ENCODE results near the gene CHERP. TPM values are rescaled to one million over a fixed set of nuclear protein-coding genes. Genes with fewer than 3 reads are reported as not detected.
"Not testable (repeated sequence)": the region's sequence is repeated elsewhere in the genome, so short reads cannot be mapped to it uniquely, and the experiment has no call there.

The CHERP gene
- polyA plus RNA-seq, 1 donor: 37.9 TPM

DNA sequence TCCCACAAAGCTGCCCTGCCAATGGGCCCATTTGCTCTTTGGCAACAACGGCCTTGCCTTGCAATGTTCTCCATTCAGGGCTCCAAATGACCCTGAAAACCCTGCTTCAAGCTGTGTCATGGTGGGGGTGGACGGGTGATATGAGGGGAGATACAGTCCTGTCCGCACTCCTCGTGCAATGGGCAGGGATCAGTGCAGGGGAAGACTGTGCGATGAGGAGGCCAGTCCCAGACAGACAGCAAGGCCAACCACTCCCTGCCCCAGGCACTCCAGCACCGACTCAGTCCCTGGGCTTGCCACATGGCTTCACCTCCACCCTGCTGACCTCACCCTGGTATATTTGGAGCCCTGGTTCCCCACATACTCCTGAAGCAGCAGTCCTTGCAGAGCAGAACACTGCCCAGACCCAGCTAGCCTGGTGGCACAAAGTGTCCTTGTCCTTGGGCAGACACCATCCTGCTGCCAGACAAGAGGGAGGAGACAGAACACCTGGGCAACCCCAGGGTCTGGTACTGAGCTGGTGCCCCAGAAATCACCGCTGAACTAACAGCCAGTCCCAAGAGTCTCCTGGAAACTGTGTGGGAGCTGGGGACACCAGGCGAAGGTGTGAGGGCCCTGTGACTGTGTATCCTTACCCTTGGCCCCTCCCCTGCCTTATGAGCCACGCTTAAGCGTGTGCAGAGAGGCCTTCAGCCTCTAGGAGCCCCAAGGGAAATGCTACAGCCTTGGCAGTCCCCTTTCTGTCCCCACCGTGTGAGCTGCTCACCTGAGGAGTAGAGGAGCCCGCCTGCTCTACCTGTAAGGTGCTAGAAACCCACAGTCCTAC lies 39.1 kb upstream of the CHERP start:
- DNase-seq: no peak

DNA sequence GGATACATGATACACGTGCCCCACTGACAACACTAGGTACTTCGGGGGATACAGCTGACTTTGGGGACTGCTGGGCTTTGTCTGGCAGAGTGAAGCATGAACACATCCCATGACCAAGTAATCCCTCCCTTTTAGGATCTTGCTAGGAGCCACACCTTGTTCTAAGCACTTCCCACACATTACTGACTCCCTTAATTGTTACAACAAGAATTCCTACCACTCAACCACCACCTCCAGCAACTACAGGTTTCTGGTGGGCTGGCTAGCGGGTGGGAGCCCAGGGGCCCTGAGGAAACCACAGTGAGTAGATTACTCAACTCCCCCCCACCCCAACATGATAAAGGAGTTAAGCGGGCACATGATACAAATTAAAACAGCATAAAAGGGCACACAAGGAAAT lies 37.1 kb upstream of the CHERP start:
- DNase-seq: no peak

DNA sequence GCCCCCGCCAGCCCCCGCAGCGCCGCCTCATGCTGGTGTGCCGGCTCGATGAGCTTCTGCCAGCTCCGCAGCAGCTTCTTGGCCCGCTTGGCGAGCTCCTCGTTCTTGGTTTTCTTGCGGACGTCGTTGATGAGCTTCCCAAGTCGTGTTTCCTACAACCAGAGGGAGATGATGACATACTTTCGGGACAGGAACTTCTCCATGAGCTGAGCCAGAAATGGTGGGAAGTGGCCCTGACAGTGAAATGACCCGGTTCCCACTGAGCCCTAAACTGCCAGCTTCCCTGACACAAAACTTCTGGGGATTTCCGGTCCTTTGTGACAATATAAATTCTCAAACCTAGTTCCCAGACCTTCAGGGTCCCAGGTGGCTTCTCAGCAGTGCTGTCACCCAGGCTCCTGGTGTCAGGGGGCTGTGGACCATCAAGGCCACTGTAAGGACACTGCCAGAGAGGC lies 35.3 kb upstream of the CHERP start:
- no peak for DNase-seq

- no peak for DNase-seq
Observed at GRCh38 chr19:16576690-16577530, 34.7 kb upstream of the CHERP start.

GRCh38 chr19:16575861-16576689 lies 33.8 kb upstream of the CHERP start:
- no peak for DNase-seq

DNA sequence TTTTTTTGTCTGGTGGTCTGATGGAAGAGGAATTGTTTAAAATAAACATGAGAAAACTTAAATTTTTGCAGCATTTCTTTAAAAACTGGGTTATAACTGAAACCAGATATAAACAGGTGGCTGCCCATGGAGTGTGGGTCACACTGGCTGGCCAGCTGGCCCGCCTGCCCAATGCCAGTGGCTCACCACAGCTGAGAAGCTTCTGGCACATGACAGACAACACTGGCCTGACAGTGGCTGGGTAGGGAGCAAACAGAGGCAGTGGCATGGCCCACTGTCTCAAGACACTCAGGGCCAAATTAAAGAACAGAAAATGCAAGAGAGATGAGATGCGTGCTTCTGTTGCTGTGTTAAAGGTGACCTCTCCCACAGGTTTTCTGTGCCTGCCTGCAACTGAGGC lies 33.0 kb upstream of the CHERP start:
- no peak for DNase-seq

DNA sequence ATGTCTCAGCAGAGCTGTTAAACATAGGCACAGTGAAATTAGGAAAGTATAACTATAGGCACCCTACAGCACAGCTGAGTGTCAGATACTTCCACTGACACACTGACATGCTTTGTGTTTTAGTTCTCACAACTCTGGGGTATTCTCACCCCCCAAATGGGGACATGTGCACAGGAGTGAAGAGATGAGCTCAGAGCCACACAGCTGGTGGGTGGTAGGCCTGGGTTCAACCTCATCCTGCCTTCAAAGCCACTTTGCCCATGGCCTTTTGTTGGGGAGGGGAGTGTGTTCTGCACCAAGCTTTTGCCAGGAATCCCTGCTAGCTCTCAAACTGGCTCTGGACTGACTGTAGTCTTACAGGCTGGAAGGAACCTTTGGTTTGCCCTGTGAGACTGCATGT lies 31.7 kb upstream of the CHERP start:
- DNase-seq: no peak

DNA sequence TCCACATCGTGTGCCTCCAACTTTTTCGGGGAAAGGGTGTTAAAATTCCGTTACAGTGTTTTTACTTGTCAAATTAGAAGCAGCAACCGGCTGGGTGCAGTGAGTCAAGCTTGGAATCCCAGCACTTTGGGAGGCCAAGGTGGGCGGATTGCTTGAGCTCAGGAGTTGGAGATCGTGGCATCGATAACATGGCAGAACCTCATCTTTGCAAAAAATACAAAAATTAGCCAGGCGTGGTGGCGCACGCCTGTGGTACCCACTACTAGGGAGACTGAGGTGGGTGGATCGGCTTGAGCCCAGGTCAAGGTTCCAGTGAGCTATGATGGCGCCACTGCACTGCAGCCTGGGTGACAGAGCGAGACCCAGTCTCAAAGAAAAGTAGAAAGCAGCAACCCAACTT lies 31.1 kb upstream of the CHERP start:
- DNase-seq: no peak

DNA sequence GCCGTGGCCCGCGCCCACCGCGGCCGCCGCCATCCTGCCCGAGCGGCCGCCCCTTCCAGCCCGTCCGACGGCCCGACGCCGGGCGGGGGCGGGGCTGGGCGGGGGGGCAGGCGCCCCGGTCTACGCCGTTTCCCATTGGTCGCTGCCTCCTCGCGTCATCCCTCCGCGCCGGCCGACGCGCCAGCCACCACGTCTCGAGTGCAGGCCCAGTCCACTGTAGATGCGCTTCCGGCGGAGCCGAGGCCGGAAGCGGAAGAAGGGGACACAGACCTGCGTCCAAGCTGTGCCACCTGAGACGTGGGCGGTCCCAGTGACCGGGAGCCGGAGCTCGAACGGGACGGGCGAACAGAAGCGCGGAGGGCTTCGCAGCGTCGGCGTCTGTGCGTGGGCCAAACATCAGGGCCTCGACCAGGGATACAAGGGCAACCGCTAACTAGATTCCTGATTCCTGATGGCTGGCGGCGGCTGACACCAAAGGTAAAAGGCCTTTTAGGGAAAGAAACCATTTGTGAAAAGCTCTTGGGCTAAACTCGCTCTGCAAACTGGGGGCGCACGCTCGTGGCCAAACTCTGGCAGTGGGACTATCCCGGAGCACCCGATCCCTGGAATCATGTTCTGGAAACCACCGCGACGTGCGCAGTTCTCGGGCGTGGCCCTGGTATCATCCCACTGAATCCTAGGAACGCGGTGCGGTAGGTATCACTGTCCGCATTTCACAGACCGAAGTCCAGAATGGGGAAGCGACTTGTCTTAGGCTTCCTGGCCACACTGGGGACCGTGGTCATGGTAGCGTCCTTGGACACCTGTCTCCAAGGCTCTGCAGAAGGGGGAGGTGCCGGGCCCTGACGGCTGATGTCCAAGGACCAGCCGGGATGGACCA lies 30.3 kb upstream of the CHERP start, which contains the start of gene SLC35E1:
SLC35E1 (minus strand) TSS at position 84 of the 880 bp plus-strand sequence; CDS start at position 33, 51 bp downstream.
- DNase-seq: peak; percentile 94

DNA sequence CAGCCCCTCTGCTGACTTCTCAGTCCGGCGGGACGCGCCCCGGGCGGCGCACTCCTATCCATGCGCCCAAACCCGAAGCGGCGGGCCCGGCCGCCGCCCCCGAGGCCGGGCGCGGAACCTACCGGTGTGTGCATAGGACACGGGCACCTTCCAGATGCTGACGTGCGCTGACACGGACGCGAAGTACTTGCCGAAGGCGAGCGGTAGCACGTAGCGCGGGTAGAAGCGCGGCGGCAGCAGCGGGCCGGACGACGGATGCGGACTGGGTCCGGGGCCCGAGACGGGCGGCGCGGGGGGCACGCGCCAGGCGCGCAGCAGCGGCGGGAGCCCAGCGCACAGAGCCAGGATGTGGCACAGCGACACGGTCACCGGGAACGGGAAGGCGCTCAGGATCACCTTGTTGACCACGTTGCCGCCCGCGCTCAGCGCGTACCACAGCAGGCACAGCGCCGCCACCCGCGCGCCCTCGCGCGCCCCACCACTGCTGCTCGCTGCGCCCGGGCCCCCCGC lies 29.6 kb upstream of the CHERP start:
- DNase-seq: no peak

DNA sequence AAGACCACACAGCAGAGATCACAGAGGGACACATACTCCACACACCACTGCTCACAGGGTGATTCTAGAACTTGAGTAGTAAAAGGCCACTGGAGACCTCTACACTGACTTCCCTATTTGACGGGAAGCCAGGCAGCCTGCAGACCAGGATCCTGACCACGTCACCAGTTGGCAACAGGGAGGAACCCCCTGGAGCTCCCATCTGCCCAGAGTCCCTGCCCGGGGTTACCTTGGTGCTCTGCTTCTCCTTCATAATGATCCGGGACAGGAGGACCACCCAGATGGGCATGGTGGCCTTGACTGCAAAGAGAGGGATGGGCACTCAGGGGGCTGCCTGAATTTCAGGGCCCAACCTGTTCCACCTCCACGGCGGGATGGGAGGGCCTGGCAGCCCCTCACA lies 29.0 kb upstream of the CHERP start:
- no peak for DNase-seq

DNA sequence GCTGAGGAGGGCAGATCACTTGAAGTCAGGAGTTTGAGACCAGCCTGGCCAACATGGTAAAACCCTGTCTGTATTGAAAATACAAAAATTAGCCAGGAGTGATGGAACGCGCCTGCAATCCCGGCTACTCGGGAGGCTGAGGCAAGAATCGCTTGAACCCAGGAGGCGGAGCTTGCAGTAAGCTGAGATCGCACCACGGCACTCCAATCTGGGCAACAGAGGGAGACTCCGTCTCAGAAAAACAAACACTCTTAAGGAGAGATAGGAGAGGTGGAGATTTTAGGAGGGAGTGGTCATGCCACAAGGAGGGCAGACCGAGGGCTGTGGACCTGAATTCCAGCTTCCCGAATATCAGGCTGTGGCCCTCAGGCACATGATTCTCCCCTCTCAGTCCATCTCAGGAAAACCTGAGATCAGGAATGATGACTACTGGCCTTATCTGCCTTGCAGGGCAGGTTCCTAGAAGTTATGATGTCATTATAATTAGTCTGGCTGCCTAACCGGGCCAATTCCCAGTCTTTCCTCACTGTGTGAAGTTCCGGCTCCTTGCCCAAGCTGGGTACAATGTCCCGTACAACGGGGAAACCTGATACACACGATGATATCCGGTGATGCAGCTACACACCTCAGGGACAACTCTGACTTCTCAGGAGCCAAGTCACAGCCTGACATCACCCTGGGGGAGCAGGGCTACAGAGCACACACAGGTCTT lies 27.5 kb upstream of the CHERP start:
- DNase-seq: no peak

- DNase-seq: no peak
Observed at GRCh38 chr19:16566702-16567101, 24.5 kb upstream of the CHERP start.

GRCh38 chr19:16566161-16566560 lies 23.9 kb upstream of the CHERP start:
- DNase-seq: no peak

GRCh38 chr19:16564842-16565241 lies 22.6 kb upstream of the CHERP start:
- no peak for DNase-seq

- no peak for DNase-seq
Observed at GRCh38 chr19:16562608-16563025, 20.4 kb upstream of the CHERP start.

- no peak for DNase-seq
Observed at GRCh38 chr19:16561382-16561781, 19.1 kb upstream of the CHERP start.

- no peak for DNase-seq
Observed at GRCh38 chr19:16559780-16560276, 17.6 kb upstream of the CHERP start.

- no peak for DNase-seq
Observed at GRCh38 chr19:16554776-16555175, 12.5 kb upstream of the CHERP start.

DNA sequence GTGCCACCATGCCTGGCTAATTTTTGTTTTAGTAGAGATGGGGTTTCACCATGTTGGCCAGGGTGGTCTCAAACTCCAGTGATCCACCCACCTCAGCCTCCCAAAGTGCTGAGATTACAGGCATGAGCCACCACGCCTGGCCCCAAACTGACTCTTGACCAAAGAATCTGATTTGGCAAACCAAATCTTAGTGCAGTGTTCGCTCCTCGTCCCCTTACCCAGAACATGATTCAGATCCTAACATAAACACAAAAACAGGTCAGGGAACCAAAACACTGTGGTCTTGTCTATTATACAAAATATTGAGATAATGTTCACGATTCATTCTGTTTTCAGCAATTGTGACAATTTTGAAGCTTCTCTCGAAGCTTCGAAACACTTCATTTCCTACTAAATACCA lies 9.7 kb upstream of the CHERP start:
- not testable (repeated sequence) for DNase-seq
